Stimulated activated CD4-positive, alpha-beta T cell treated with anti-CD3 and anti-CD28 coated beads, Interleukin-1b, Interleukin-23, amount 100 ng/mL, for 48 hours (primary cell): ENCODE measurements around the gene BLCAP.
"Not testable (repeated sequence)": the region's sequence is repeated elsewhere in the genome, so short reads cannot be mapped to it uniquely, and the experiment has no call there.

Experiments used
- DNase-seq: peaks from one replicate; pipeline ENCODE4 v3.0.0-alpha.2; 2020

The BLCAP gene

GRCh38 chr20:37556538-37556937, 28.9 kb upstream of the BLCAP start:
- no peak for DNase-seq

GRCh38 chr20:37554721-37555298, 27.1 kb upstream of the BLCAP start:
- DNase-seq, result not testable (repeated sequence)

- DNase-seq, result no peak
Measured at GRCh38 chr20:37552415-37552814, 24.7 kb upstream of the BLCAP start.

- DNase-seq, result not testable (repeated sequence)
Measured at GRCh38 chr20:37551660-37552059, 24.0 kb upstream of the BLCAP start.

GRCh38 chr20:37550101-37550920, 22.6 kb upstream of the BLCAP start:
- not testable (repeated sequence) for DNase-seq

- DNase-seq, result no peak
Measured at GRCh38 chr20:37547912-37548311, 20.2 kb upstream of the BLCAP start.

- DNase-seq, result no peak
Measured at GRCh38 chr20:37545516-37545915, 17.8 kb upstream of the BLCAP start.

GRCh38 chr20:37544386-37544785, 16.7 kb upstream of the BLCAP start:
- DNase-seq, result no peak

GRCh38 chr20:37543828-37544227, 16.2 kb upstream of the BLCAP start:
- DNase-seq, result no peak

- no peak for DNase-seq
Measured at GRCh38 chr20:37542281-37542680, 14.6 kb upstream of the BLCAP start.

GRCh38 chr20:37541326-37541725, 13.7 kb upstream of the BLCAP start:
- no peak for DNase-seq

- not testable (repeated sequence) for DNase-seq
Measured at GRCh38 chr20:37540838-37541237, 13.2 kb upstream of the BLCAP start.

GRCh38 chr20:37540001-37540400, 12.3 kb upstream of the BLCAP start:
- no peak for DNase-seq

- DNase-seq, result no peak
Measured at GRCh38 chr20:37539424-37539823, 11.7 kb upstream of the BLCAP start.

GRCh38 chr20:37538003-37538402, 10.3 kb upstream of the BLCAP start:
- DNase-seq, result no peak

- DNase-seq, result no peak
Measured at GRCh38 chr20:37537505-37537904, 9.8 kb upstream of the BLCAP start.

GRCh38 chr20:37535443-37536132, 7.9 kb upstream of the BLCAP start:
- no peak for DNase-seq

GRCh38 chr20:37534401-37535157, 6.9 kb upstream of the BLCAP start:
- DNase-seq, result peak; percentile 21

- no peak for DNase-seq
Measured at GRCh38 chr20:37533154-37533715, 5.6 kb upstream of the BLCAP start.

- DNase-seq, result no peak
Measured at GRCh38 chr20:37531856-37532255, 4.2 kb upstream of the BLCAP start.

GRCh38 chr20:37530696-37531095, 3.0 kb upstream of the BLCAP start:
- no peak for DNase-seq

GRCh38 chr20:37529968-37530600, 2.4 kb upstream of the BLCAP start:
- DNase-seq, result no peak
